ENCODE data around the gene MAMDC2.
"Not testable (repeated sequence)": the region's sequence is repeated elsewhere in the genome, so short reads cannot be mapped to it uniquely, and the experiment has no call there.

DNA sequence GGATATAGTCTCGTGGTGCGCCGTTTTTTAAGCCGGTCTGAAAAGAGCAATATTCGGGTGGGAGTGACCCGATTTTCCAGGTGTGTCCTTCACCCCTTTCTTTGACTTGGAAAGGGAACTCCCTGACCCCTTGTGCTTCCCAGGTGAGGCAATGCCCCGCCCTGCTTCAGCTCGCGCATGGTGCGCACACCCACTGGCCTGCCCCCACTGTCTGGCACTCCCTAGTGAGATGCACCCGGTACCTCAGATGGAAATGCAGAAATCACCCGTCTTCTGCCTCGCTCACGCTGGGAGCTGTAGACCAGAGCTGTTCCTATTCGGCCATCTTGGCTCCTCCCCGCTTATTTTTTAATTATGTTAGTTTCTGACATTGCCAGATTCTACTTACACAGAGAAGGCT, 161.1 kb downstream of the MAMDC2 start:
- not testable (repeated sequence) for TF ChIP-seq YY1 (IDR thresholded peaks at IDR 0.05; ENCODE audit: insufficient read depth, insufficient read length); ZNF274 (IDR thresholded peaks at IDR 0.05; ENCODE audit: low read depth, low read length)
